Measurements from ENCODE around the gene TP73.

The TP73 gene

GRCh38 chr1:3651930-3652547 is at the start of gene TP73:
Gene TP73, plus strand, starts transcription at chr1:3652516. Its CDS starts 29,850 bp downstream, at chr1:3682366.
- DNase-seq: no peak

- DNase-seq: no peak
Measured at GRCh38 chr1:3603156-3603555, 49.2 kb upstream of the TP73 start.

GRCh38 chr1:3603571-3604467 is 48.5 kb upstream of the TP73 start:
- DNase-seq: no peak

- DNase-seq: no peak
Measured at GRCh38 chr1:3604468-3604974, 47.8 kb upstream of the TP73 start.

GRCh38 chr1:3604997-3605823 is 47.1 kb upstream of the TP73 start:
- DNase-seq: no peak

GRCh38 chr1:3606779-3607702 is 45.3 kb upstream of the TP73 start:
- DNase-seq: no peak

DNA sequence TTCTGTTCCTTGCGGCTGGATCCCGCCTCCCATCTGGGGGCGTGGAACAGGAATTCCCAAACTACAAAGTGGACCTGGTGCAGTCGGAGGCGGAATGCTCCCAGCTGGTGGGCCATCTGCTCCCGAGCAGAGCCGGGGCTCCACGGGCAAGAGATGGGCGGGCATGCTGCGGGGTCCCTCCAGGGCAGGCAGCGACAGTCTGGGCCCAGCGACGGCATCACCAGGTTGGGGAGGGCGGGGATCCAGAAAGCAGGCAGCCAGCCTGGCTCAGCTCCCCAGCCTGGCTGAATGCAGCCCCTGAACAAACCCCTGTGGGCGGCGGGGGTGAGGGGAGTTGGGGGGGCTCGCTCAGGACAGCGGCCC is 44.6 kb upstream of the TP73 start:
- no peak for DNase-seq

DNA sequence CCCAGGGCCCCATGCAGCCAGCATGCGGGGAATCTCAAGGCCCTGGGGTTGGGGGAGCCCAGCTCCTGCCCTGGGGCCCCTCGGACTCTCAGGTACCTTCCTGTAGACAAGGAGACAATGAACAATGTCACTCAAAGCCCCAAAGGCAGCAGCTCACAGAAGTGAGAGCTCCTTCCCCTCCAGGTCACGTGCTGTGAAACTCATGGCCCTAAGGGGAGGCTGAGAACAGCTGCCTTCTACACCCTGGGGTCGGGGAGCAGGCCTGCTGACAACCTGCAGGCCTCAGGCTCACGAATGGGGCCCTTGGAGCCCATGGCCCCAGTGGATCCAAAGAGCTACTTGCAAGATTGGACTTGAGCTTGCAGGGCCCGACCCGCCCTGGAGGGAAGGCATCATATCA is 44.2 kb upstream of the TP73 start:
- no peak for DNase-seq

- DNase-seq: no peak
Measured at GRCh38 chr1:3609016-3609768, 43.1 kb upstream of the TP73 start.

- no peak for DNase-seq
Measured at GRCh38 chr1:3609769-3610526, 42.4 kb upstream of the TP73 start.

- DNase-seq: no peak
Measured at GRCh38 chr1:3610527-3611169, 41.7 kb upstream of the TP73 start.

- DNase-seq: no peak
Measured at GRCh38 chr1:3611170-3612019, 40.9 kb upstream of the TP73 start, which contains the start of gene MEGF6. Gene MEGF6, minus strand, starts transcription at chr1:3611508. Its CDS starts 240 bp downstream, at chr1:3611268.

DNA sequence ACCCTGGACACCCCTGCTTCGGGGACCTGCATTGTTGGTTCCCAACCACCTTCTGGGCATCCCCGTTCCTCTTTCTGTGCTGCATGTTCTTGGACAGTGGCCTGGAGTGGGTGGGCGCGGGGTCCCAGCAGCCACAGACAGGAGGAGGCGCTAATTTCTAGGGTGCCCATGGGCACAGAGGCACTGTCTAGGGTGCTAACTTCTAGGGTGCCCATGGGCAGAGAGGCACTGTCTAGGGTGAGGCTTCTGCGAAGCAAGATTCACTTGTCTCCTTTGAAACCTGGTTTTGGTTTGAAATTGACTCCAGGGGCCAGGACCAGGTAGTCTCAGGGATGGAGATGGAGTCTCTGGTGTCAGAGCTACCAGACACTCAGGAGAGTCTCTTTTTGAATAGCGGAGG is 40.2 kb upstream of the TP73 start:
- no peak for DNase-seq

DNA sequence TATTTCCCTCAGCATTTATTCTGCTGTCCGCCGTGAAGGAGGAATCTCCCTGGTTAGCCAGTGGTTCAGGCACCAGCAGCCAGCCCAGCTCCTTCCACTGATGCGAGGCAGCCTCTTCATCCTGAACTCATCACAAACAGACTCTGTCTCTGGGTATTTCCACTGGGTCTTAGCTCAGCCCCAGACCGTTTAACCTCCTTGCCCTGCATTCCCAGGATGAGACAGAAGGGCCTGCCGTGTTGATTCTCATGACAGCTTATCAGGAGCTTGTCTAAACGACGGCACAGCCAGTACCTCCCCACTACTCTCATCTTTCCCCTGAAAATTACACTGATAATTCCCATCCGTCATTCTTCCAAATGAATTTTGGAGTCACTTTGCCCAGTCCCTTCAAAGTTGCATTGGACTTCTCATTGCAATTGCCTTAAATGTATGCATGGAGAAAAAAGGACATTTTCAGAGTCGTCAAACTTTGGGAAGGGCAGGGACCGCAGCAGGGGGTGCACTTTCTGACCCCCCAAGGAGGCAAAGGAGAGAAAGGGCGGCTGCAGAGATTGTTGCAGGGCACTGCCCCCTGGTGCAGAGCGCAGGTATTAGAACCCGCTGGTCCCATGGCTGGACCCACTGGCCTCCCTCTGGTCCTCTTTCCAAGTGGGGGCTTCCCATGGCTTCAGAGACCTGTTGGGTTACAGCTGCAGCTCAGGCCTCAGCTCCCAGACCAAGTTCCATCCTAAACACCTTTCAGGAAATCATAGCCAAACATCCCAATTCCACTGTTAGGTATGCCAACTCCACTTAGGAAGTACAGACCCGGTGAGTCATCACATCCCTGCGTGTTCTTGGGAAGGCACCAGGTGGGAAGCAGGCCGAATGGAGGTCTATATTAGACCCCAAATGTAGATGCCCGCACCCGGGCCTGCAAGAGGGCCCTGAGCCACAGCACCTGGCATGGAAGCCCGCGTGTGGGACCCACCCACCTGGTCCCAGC is 37.3 kb upstream of the TP73 start:
- no peak for DNase-seq

DNA sequence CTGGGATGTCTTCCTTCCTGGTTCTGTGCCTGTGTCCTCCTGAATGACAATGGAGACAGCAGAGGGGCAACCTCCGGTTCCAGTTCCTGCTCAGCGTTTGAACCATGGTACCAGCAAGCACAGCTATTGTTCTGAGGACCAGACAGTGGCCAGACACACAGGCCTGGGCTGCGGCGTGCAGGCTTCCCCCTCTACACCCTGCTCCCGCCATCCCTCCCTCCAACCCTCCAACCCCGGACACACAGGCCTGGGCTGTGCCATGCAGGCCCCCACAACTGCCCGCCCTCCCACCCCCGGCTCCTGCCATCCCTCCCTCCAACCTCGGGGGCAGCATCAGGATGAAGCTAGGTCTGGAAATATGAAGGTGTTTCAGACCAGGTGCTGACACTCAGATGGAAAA is 35.5 kb upstream of the TP73 start:
- no peak for DNase-seq

GRCh38 chr1:3617806-3618345 is 34.4 kb upstream of the TP73 start:
- no peak for DNase-seq

- no peak for DNase-seq
Measured at GRCh38 chr1:3618531-3618880, 33.8 kb upstream of the TP73 start.

Measured in GOT3 (cell line).